B cell (primary cell): Measurements from ENCODE around the gene ADAMTSL1. TPM values are rescaled to one million over a fixed set of nuclear protein-coding genes. Genes with fewer than 3 reads are reported as not detected.

Experiments used
- ATAC-seq: fragments of 200-7000 bp; cut with Tn5 transposase; one replicate; pipeline ENCODE4 v1.10.0; 2021; ENCODE audit warnings: low read depth, mild to moderate bottlenecking, moderate number of reproducible peaks, moderate library complexity
- CTCF ChIA-PET: fragments of 350-600 bp; sonication (Branson Sonifier 250); formaldehyde crosslinking; loops from one replicate; lab custom pipeline; 2021; ENCODE audit warnings: antibody characterized with exemption, inconsistent platforms; lab: Charles Lee
- POLR2A ChIA-PET: fragments of 350-600 bp; sonication (Branson Sonifier 250); formaldehyde crosslinking; loops from one replicate; lab custom pipeline; 2021; ENCODE audit warnings: antibody characterized with exemption; lab: Charles Lee
- DNase-seq: peaks from one replicate; pipeline ENCODE4 v3.0.0; 2013
- H2AFZ ChIP-seq: 2 replicates; pipeline ENCODE4 v1.6.1; 2012; ENCODE audit warnings: mild to moderate bottlenecking, low read depth, low read length; ENCODE audit not compliant: insufficient read depth, poor library complexity, severe bottlenecking
- H3K27ac ChIP-seq, 2 donors: 1 replicate in 1 of 2; 2 replicates in 1 of 2; pipeline ENCODE4 v1.5.1; 2012 to 2013; ENCODE audit warnings: low read length in 2 of 2, mild to moderate bottlenecking in 2 of 2, moderate library complexity in 1 of 2
- H3K27me3 ChIP-seq, 4 experiments: fragments of 200-600 bp in 1 of 4; sonication (generic) in 1 of 4; replicated peaks in 1 of 4; 1 replicate in 2 of 4; 2 replicates in 2 of 4; pipeline versions ENCODE4 v1.6.1 to v1.7.0; 2013 to 2016; ENCODE audit warnings: low read length in 3 of 4, mild to moderate bottlenecking in 2 of 4, mixed read lengths in 1 of 4, moderate library complexity in 1 of 4; ENCODE audit not compliant: insufficient read depth in 4 of 4, control insufficient read depth in 3 of 4; ENCODE audit errors: control extremely low read depth in 1 of 4
- H3K36me3 ChIP-seq, 2 experiments: replicated peaks in 1 of 2; 1 replicate in 1 of 2; 2 replicates in 1 of 2; pipeline versions ENCODE4 v1.6.1 to v1.7.1; 2013; ENCODE audit warnings: low read length in 1 of 2; ENCODE audit not compliant: insufficient read depth in 2 of 2, control insufficient read depth in 1 of 2; ENCODE audit errors: control extremely low read depth in 1 of 2, extremely low read depth in 1 of 2
- H3K4me1 ChIP-seq, 2 donors: fragments of 200-600 bp in 1 of 2; sonication (generic) in 1 of 2; 1 replicate in 1 of 2; 2 replicates in 1 of 2; pipeline versions ENCODE4 v1.5.1 to v1.6.1; 2013 to 2017; ENCODE audit warnings: low read length in 2 of 2; ENCODE audit not compliant: control insufficient read depth in 2 of 2, insufficient read depth in 2 of 2
- H3K4me2 ChIP-seq: replicated peaks from 2 replicates; pipeline ENCODE3; 2012; ENCODE audit warnings: mild to moderate bottlenecking, low read depth, low read length; ENCODE audit not compliant: poor library complexity, severe bottlenecking
- H3K4me3 ChIP-seq, 5 experiments: fragments of 200-600 bp in 1 of 5; sonication (generic) in 1 of 5; 1 replicate in 3 of 5; 2 replicates in 2 of 5; pipeline versions ENCODE4 v1.5.1 to v1.7.0; 2011 to 2016; ENCODE audit warnings: low read length in 4 of 5, mild to moderate bottlenecking in 4 of 5, low read depth in 2 of 5, control low read depth in 1 of 5, moderate library complexity in 1 of 5; ENCODE audit not compliant: insufficient read depth in 1 of 5; ENCODE audit errors: control extremely low read depth in 1 of 5, extremely low read depth in 1 of 5
- H3K79me2 ChIP-seq: fragments of 200-600 bp; sonication (generic); one replicate; pipeline ENCODE4 v1.6.0; 2016; ENCODE audit warnings: low read length; ENCODE audit not compliant: control insufficient read depth, insufficient read depth
- H3K9ac ChIP-seq: fragments of 200-600 bp; sonication (generic); 2 replicates; pipeline ENCODE4 v1.6.1; 2017; ENCODE audit warnings: mild to moderate bottlenecking, low read length, moderate library complexity
- H3K9me3 ChIP-seq, 3 donors: one replicate each; pipeline versions ENCODE4 v1.6.1 to v1.7.1; 2013; ENCODE audit warnings: low read length in 2 of 3; ENCODE audit not compliant: control insufficient read depth in 2 of 3, insufficient read depth in 1 of 3; ENCODE audit errors: control extremely low read depth in 1 of 3
- H4K20me1 ChIP-seq: 2 replicates; pipeline ENCODE4 v1.6.0; 2012; ENCODE audit warnings: mild to moderate bottlenecking, low read length; ENCODE audit not compliant: insufficient read depth, control insufficient read depth, poor library complexity, severe bottlenecking
- H3K27ac Mint-ChIP-seq: one replicate; pipeline ENCODE4 v1.8.0; 2021; ENCODE audit warnings: mixed read lengths
- H3K27me3 Mint-ChIP-seq: one replicate; pipeline ENCODE4 v1.8.0; 2021; ENCODE audit warnings: mixed read lengths
- H3K4me1 Mint-ChIP-seq: one replicate; pipeline ENCODE4 v1.8.0; 2021; ENCODE audit warnings: mixed read lengths
- H3K4me3 Mint-ChIP-seq: one replicate; pipeline ENCODE4 v1.8.0; 2021; ENCODE audit warnings: mixed read lengths
- H3K9me3 Mint-ChIP-seq: one replicate; pipeline ENCODE4 v1.8.0; 2022; ENCODE audit warnings: mixed read lengths; ENCODE audit not compliant: insufficient read depth
- EZH2 ChIP-seq: IDR thresholded peaks from 2 replicates; pipeline ENCODE4 v1.6.1; 2012; ENCODE audit warnings: borderline replicate concordance, low read depth, mild to moderate bottlenecking, moderate library complexity, low read length; ENCODE audit not compliant: insufficient read depth, poor library complexity, severe bottlenecking
- WGBS: methylation state at CpG from one replicate; pipeline ENCODE4 v1.1.5; 2013; ENCODE audit warnings: missing lambda C conversion rate; ENCODE audit not compliant: insufficient coverage; 5-methylcytosine and 5-hydroxymethylcytosine counted together
- intact Hi-C: fragments of 100-400 bp; cut with micrococcal nuclease; formaldehyde crosslinking; loops from one replicate; pipeline ENCODE4 v1.10.0; 2022
- polyA plus RNA-seq: library from polyadenylated mRNA; depleted of rRNA; stranded (reverse); fragments of >200 nt; gene quantifications from 2 replicates; pipeline ENCODE4 v1.2.3, GENCODE V29; 2012
- total RNA-seq, 2 donors: library from RNA; stranded (reverse); fragments of 120-200 nt in 1 of 2; gene quantifications; 1 replicate in 1 of 2; 2 replicates in 1 of 2; pipeline versions ENCODE4 v1.2.3 to v1.2.4, GENCODE V29; 2013 to 2022
- TF ChIP-seq, protein P1 (sequence below): fragments of 200-600 bp; IDR thresholded peaks from one replicate; pipeline ENCODE4 v1.8.0; 2022; ENCODE audit warnings: antibody characterized with exemption, mild to moderate bottlenecking

Gene ADAMTSL1
- total and polyA plus RNA-seq, 2 donors (not counting 1 experiment from before 2014, with no cell fraction given): not detected

DNA sequence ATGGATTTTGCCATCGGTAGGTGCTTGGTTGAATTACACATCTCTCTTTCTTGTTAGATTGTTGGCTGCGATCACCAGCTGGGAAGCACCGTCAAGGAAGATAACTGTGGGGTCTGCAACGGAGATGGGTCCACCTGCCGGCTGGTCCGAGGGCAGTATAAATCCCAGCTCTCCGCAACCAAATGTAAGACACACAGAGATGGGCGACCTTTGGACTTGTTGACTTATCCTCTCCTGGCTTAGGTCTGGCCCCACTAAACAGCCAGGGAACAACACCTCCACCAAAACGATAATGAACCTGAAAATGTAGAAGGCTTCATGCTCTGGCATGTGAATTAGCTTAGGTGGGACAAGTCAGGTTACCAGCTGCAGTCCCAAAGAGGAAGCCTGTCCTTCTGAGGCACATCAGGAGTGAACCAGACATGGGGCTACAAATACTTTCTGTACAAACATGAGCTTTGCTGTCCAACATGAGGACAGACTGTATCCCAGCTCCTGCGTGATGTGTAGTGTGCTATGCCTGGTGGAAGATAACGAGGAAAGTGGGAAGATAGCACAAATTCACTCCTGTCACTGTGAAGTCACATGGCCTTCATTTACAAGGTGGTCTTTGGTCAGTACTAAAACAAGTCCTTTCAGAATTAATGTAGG, 148.4 kb downstream of the ADAMTSL1 start:
- H3K27me3 ChIP-seq: no peaks in the 10 kb centered on the region
- POLR2A ChIA-PET: no interaction called here
- no peaks in the 10 kb centered on the region for H3K9me3 ChIP-seq
- H2AFZ ChIP-seq: no peak overlapping the region
- H3K79me2 ChIP-seq: no peaks in the 10 kb centered on the region
- TF ChIP-seq EZH2: no peak
- TF ChIP-seq, protein P1, sequence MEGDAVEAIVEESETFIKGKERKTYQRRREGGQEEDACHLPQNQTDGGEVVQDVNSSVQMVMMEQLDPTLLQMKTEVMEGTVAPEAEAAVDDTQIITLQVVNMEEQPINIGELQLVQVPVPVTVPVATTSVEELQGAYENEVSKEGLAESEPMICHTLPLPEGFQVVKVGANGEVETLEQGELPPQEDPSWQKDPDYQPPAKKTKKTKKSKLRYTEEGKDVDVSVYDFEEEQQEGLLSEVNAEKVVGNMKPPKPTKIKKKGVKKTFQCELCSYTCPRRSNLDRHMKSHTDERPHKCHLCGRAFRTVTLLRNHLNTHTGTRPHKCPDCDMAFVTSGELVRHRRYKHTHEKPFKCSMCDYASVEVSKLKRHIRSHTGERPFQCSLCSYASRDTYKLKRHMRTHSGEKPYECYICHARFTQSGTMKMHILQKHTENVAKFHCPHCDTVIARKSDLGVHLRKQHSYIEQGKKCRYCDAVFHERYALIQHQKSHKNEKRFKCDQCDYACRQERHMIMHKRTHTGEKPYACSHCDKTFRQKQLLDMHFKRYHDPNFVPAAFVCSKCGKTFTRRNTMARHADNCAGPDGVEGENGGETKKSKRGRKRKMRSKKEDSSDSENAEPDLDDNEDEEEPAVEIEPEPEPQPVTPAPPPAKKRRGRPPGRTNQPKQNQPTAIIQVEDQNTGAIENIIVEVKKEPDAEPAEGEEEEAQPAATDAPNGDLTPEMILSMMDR: no peak
- no peak overlapping the region for H3K27ac ChIP-seq
- no peak overlapping the region for H3K9ac ChIP-seq
- H3K4me1 ChIP-seq: no peaks in the 10 kb centered on the region
- H3K27me3 Mint-ChIP-seq: no peaks in the 10 kb centered on the region
- H3K4me1 Mint-ChIP-seq: no peaks in the 10 kb centered on the region
- intact Hi-C loops: no loop called here
- 97% methylated on average over 10 of the region's 11 CpGs for WGBS
- H3K36me3 ChIP-seq: no peaks in the 10 kb centered on the region
- CTCF ChIA-PET: no interaction called here
- H3K9me3 Mint-ChIP-seq: no peaks in the 10 kb centered on the region
- no peak overlapping the region for H3K4me3 ChIP-seq
- H3K4me3 Mint-ChIP-seq: no peak overlapping the region
- no peaks in the 10 kb centered on the region for H4K20me1 ChIP-seq
- ATAC-seq (no peak), DNase-seq (no peak)
- no peak overlapping the region for H3K4me2 ChIP-seq
- H3K27ac Mint-ChIP-seq: no peak overlapping the region

DNA sequence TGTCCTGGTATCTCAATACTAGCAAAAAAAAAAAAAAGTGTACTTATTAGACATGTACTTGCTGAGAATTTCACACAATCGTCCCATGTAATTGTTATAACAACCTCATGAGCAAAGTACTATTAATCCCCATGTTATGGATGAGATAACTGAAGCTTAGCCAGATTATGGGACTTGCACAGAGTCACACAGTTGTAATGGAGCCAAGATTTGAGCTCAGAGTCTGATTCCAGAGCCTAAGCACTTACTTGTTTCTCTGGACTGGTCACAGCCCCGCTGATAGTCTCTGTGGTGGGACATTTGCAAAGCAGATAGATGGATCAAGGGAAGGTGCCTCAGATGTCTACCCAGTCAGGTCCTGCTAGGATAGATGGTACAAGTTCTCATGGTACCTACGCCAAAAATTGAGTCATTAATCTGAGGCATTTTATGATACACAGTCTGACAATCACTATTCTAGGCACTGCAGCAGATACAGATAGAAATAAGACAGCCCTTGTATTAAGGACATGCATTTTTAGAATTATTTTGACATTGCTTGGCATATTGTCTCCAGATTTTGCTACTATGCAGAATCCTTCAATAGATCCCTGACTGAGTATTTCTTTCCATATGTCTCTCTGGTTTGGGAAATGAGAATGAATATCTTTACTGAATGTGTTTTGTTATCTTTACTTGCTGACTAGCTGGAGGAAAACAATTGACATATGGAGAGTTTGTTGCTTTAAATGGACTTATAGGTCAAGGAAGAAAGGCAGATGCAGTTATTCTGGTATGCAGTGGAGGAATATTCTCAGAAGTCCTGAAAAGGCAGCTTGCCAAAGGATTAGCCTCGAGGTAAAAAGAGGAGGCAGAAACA, 149.5 kb downstream of the ADAMTSL1 start:
- Histone ChIP-seq H3K4me1 (no peaks in the 10 kb centered on the region), H3K79me2 (no peaks in the 10 kb centered on the region), H3K27me3 (no peaks in the 10 kb centered on the region), H3K9me3 (no peaks in the 10 kb centered on the region), H2AFZ (no peak overlapping the region), H4K20me1 (no peaks in the 10 kb centered on the region), H3K4me2 (no peak overlapping the region), H3K4me3 (no peak overlapping the region), H3K27ac (no peak overlapping the region), H3K36me3 (no peaks in the 10 kb centered on the region), H3K9ac (no peak overlapping the region)
- CTCF ChIA-PET: no interaction called here
- ATAC-seq (no peak), DNase-seq (no peak)
- H3K27ac Mint-ChIP-seq: no peak overlapping the region
- 40% methylated on average over 1 of the region's 4 CpGs for WGBS
- POLR2A ChIA-PET: no interaction called here
- H3K4me1 Mint-ChIP-seq: no peaks in the 10 kb centered on the region
- no peak for TF ChIP-seq EZH2
- TF ChIP-seq, protein P1: no peak
- H3K4me3 Mint-ChIP-seq: no peak overlapping the region
- H3K27me3 Mint-ChIP-seq: no peaks in the 10 kb centered on the region
- intact Hi-C loops: no loop called here
- no peaks in the 10 kb centered on the region for H3K9me3 Mint-ChIP-seq
